ENCODE data around the gene GNPTAB.

Gene GNPTAB

DNA sequence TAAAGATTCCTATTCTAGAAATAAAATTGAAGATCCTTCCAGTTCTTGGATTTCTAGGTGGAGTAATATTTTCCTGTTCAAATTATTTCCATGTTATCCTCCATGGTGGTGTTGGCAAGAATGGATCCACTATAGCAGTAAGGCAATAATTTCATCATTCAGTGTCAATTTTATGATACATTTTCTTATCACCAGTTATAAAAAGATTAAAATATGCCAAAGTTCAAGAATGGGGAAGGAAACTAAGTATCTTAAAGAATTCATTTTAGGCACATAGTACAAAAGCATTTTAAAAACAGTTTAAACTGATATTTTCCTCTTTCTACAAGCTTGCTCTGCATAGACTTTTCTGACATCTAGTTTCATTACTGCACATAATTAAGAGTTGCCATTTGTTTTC lies 110.6 kb downstream of the GNPTAB start:
- Histone ChIP-seq H2BK120ac (ENCODE audit: low read depth, low read length) (no peak overlapping the region), H3K4me3 (ENCODE audit: insufficient read depth in 1 of 2, low read depth in 1 of 2, low read length in 2 of 2) (no peak overlapping the region), H3K18ac (ENCODE audit: low read depth in 1 of 2, low read length in 2 of 2) (no peak overlapping the region), H3K27ac (ENCODE audit: low read length, poor library complexity, severe bottlenecking) (no peak overlapping the region), H3K9ac (ENCODE audit: low read length) (no peak overlapping the region), H3K9me3 (ENCODE audit: control insufficient read depth, low read length) (no peaks in the 10 kb centered on the region), H3K36me3 (ENCODE audit: control insufficient read depth in 1 of 2, insufficient read depth in 2 of 2, low read depth in 1 of 2, low read length in 2 of 2) (peaks cover 0 to 32% of the 10 kb centered on the region in 2 experiments), H3K4me1 (ENCODE audit: control insufficient read depth, insufficient read depth, low read depth, low read length) (no peaks in the 10 kb centered on the region), H2AK5ac (ENCODE audit: low read length, severe bottlenecking) (no peak overlapping the region), H3K79me1 (replicated peaks; ENCODE audit: low read length, poor library complexity, severe bottlenecking) (peaks cover 3% of the 10 kb centered on the region), H4K8ac (ENCODE audit: low read length) (no peak overlapping the region), H3K4me2 (ENCODE audit: low read length, poor library complexity, severe bottlenecking) (no peak overlapping the region), H2BK5ac (ENCODE audit: low read depth, low read length, poor library complexity, severe bottlenecking) (no peak overlapping the region), H3K4ac (ENCODE audit: low read depth in 1 of 2, low read length in 2 of 2) (no peak overlapping the region), H2BK15ac (ENCODE audit: low read depth, poor library complexity, severe bottlenecking) (no peak overlapping the region), H3K14ac (ENCODE audit: low read length in 2 of 2) (no peak overlapping the region), H3K23ac (ENCODE audit: low read length in 2 of 2) (no peak overlapping the region), H2BK12ac (ENCODE audit: low read length in 2 of 2) (no peak overlapping the region), H3K27me3 (ENCODE audit: control insufficient read depth in 1 of 2, insufficient read depth in 1 of 2, low read length in 2 of 2) (no peaks in the 10 kb centered on the region), H2AFZ (ENCODE audit: low read depth, low read length) (no peak overlapping the region), H4K91ac (ENCODE audit: low read length) (no peak overlapping the region)
- DNase-seq: no peak

DNA sequence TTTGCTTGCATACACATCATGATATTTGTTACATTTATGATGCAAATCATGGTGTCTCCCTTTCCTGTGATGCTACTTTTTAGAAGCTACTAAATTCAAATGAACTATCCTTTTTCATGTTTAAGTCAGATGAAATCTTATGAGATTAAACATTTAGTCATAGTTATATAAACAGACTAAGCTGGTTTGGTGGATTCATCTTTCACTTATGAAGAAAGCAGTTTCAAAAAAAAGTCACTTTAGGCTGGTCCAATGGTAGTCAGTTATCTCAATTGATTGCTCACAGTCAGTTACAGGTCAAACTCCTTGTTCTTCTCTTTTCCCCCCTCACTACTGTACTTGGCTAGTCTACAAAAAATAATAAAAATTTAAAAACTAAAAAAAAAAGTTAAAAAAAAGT lies 111.2 kb downstream of the GNPTAB start:
- no peak overlapping the region for H3K23ac ChIP-seq (ENCODE audit: low read length in 2 of 2)
- no peak overlapping the region for H3K4me3 ChIP-seq (ENCODE audit: insufficient read depth in 1 of 2, low read depth in 1 of 2, low read length in 2 of 2)
- H3K18ac ChIP-seq (ENCODE audit: low read depth in 1 of 2, low read length in 2 of 2): no peak overlapping the region
- no peaks in the 10 kb centered on the region for H3K4me1 ChIP-seq (ENCODE audit: control insufficient read depth, insufficient read depth, low read depth, low read length)
- H4K8ac ChIP-seq (ENCODE audit: low read length): no peak overlapping the region
- peaks cover 4% of the 10 kb centered on the region for H3K79me1 ChIP-seq (replicated peaks; ENCODE audit: low read length, poor library complexity, severe bottlenecking)
- H2BK12ac ChIP-seq (ENCODE audit: low read length in 2 of 2): no peak overlapping the region
- H2BK5ac ChIP-seq (ENCODE audit: low read depth, low read length, poor library complexity, severe bottlenecking): no peak overlapping the region
- no peak overlapping the region for H2AFZ ChIP-seq (ENCODE audit: low read depth, low read length)
- H3K9me3 ChIP-seq (ENCODE audit: control insufficient read depth, low read length): no peaks in the 10 kb centered on the region
- H3K4ac ChIP-seq (ENCODE audit: low read depth in 1 of 2, low read length in 2 of 2): no peak overlapping the region
- H3K36me3 ChIP-seq (ENCODE audit: control insufficient read depth in 1 of 2, insufficient read depth in 2 of 2, low read depth in 1 of 2, low read length in 2 of 2): peaks cover 0 to 26% of the 10 kb centered on the region in 2 experiments
- H3K27me3 ChIP-seq (ENCODE audit: control insufficient read depth in 1 of 2, insufficient read depth in 1 of 2, low read length in 2 of 2): no peaks in the 10 kb centered on the region
- no peak overlapping the region for H4K91ac ChIP-seq (ENCODE audit: low read length)
- H3K14ac ChIP-seq (ENCODE audit: low read length in 2 of 2): no peak overlapping the region
- no peak for DNase-seq
- no peak overlapping the region for H3K9ac ChIP-seq (ENCODE audit: low read length)
- H2AK5ac ChIP-seq (ENCODE audit: low read length, severe bottlenecking): no peak overlapping the region
- no peak overlapping the region for H2BK15ac ChIP-seq (ENCODE audit: low read depth, poor library complexity, severe bottlenecking)
- no peak overlapping the region for H2BK120ac ChIP-seq (ENCODE audit: low read depth, low read length)
- H3K27ac ChIP-seq (ENCODE audit: low read length, poor library complexity, severe bottlenecking): no peak overlapping the region
- H3K4me2 ChIP-seq (ENCODE audit: low read length, poor library complexity, severe bottlenecking): no peak overlapping the region

DNA sequence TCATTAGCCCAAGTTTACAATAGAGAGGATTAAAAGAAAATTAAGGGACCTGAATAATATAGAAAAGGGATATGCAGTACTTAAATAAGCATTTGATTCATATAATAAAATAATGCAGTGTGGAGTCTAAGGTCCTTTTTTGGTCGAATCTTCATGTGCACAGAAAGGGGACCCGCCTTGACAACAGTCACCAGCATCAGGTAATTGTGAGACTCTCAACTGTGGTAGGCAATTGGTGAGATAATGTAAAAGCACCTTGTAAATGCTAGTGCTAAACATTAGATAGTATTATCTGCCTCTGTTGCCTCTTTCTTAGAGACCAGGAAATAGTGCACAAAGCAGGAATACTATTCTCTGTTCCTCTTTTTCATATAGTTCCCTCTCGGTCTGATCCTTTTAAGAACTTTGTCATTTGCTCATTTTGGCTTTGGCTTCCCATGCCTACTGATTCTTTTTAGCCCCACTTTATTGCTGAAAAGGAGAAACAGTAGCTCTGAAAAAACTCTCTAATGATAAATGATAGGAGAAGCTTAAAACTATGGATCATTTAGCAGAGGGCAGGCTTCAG lies 115.8 kb downstream of the GNPTAB start:
- H3K9me3 ChIP-seq (ENCODE audit: control insufficient read depth, low read length): no peaks in the 10 kb centered on the region
- H3K14ac ChIP-seq (ENCODE audit: low read length in 2 of 2): no peak overlapping the region
- no peak overlapping the region for H3K4me3 ChIP-seq (ENCODE audit: insufficient read depth in 1 of 2, low read depth in 1 of 2, low read length in 2 of 2)
- no peak overlapping the region for H4K91ac ChIP-seq (ENCODE audit: low read length)
- no peak overlapping the region for H2BK120ac ChIP-seq (ENCODE audit: low read depth, low read length)
- no peak overlapping the region for H2BK5ac ChIP-seq (ENCODE audit: low read depth, low read length, poor library complexity, severe bottlenecking)
- no peak overlapping the region for H3K18ac ChIP-seq (ENCODE audit: low read depth in 1 of 2, low read length in 2 of 2)
- H3K4me1 ChIP-seq (ENCODE audit: control insufficient read depth, insufficient read depth, low read depth, low read length): peaks cover 4% of the 10 kb centered on the region
- no peak overlapping the region for H2BK12ac ChIP-seq (ENCODE audit: low read length in 2 of 2)
- H2AK5ac ChIP-seq (ENCODE audit: low read length, severe bottlenecking): no peak overlapping the region
- no peak for DNase-seq
- H3K36me3 ChIP-seq (ENCODE audit: control insufficient read depth in 1 of 2, insufficient read depth in 2 of 2, low read depth in 1 of 2, low read length in 2 of 2): peaks cover 0 to 3% of the 10 kb centered on the region in 2 experiments
- H3K4me2 ChIP-seq (ENCODE audit: low read length, poor library complexity, severe bottlenecking): no peak overlapping the region
- 97% methylated on average over 3 of the region's 3 CpGs for WGBS
- no peak overlapping the region for H3K4ac ChIP-seq (ENCODE audit: low read depth in 1 of 2, low read length in 2 of 2)
- no peak overlapping the region for H3K9ac ChIP-seq (ENCODE audit: low read length)
- H2AFZ ChIP-seq (ENCODE audit: low read depth, low read length): no peak overlapping the region
- H3K27ac ChIP-seq (ENCODE audit: low read length, poor library complexity, severe bottlenecking): no peak overlapping the region
- no peak overlapping the region for H3K23ac ChIP-seq (ENCODE audit: low read length in 2 of 2)
- no peaks in the 10 kb centered on the region for H3K27me3 ChIP-seq (ENCODE audit: control insufficient read depth in 1 of 2, insufficient read depth in 1 of 2, low read length in 2 of 2)
- peaks cover 12% of the 10 kb centered on the region for H3K79me1 ChIP-seq (replicated peaks; ENCODE audit: low read length, poor library complexity, severe bottlenecking)
- H2BK15ac ChIP-seq (ENCODE audit: low read depth, poor library complexity, severe bottlenecking): no peak overlapping the region
- H4K8ac ChIP-seq (ENCODE audit: low read length): no peak overlapping the region

DNA sequence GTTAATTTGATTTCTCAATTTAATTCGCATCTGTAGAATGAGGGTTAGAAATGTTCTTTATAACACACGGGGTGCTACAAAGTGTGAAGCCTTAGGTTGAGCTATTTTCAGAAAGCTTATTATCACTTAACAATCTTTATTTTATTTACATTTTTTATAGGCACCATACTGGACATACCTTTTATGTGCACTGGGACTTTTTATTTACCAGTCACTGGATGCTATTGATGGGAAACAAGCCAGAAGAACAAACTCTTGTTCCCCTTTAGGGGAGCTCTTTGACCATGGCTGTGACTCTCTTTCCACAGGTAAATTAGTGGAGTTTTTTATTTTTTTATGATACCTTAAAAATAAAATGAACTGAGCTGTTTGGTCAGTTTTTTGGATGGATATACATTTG lies 116.8 kb downstream of the GNPTAB start:
- WGBS: no CpG with 5 or more reads among the region's 2 CpGs
- H2AK5ac ChIP-seq (ENCODE audit: low read length, severe bottlenecking): no peak overlapping the region
- no peak overlapping the region for H2BK15ac ChIP-seq (ENCODE audit: low read depth, poor library complexity, severe bottlenecking)
- H2AFZ ChIP-seq (ENCODE audit: low read depth, low read length): no peak overlapping the region
- H3K4me3 ChIP-seq (ENCODE audit: insufficient read depth in 1 of 2, low read depth in 1 of 2, low read length in 2 of 2): no peak overlapping the region
- no peak overlapping the region for H4K8ac ChIP-seq (ENCODE audit: low read length)
- DNase-seq: no peak
- no peak overlapping the region for H2BK5ac ChIP-seq (ENCODE audit: low read depth, low read length, poor library complexity, severe bottlenecking)
- no peaks in the 10 kb centered on the region for H3K27me3 ChIP-seq (ENCODE audit: control insufficient read depth in 1 of 2, insufficient read depth in 1 of 2, low read length in 2 of 2)
- no peak overlapping the region for H3K4ac ChIP-seq (ENCODE audit: low read depth in 1 of 2, low read length in 2 of 2)
- no peak overlapping the region for H3K23ac ChIP-seq (ENCODE audit: low read length in 2 of 2)
- H3K4me1 ChIP-seq (ENCODE audit: control insufficient read depth, insufficient read depth, low read depth, low read length): peaks cover 4% of the 10 kb centered on the region
- H2BK12ac ChIP-seq (ENCODE audit: low read length in 2 of 2): no peak overlapping the region
- H3K79me1 ChIP-seq (replicated peaks; ENCODE audit: low read length, poor library complexity, severe bottlenecking): peaks cover 18% of the 10 kb centered on the region
- H3K9ac ChIP-seq (ENCODE audit: low read length): peak overlapping the region; percentile 76
- no peak overlapping the region for H3K4me2 ChIP-seq (ENCODE audit: low read length, poor library complexity, severe bottlenecking)
- H3K18ac ChIP-seq (ENCODE audit: low read depth in 1 of 2, low read length in 2 of 2): no peak overlapping the region
- H2BK120ac ChIP-seq (ENCODE audit: low read depth, low read length): no peak overlapping the region
- peaks cover 0 to 3% of the 10 kb centered on the region in 2 experiments for H3K36me3 ChIP-seq (ENCODE audit: control insufficient read depth in 1 of 2, insufficient read depth in 2 of 2, low read depth in 1 of 2, low read length in 2 of 2)
- H4K91ac ChIP-seq (ENCODE audit: low read length): no peak overlapping the region
- H3K9me3 ChIP-seq (ENCODE audit: control insufficient read depth, low read length): no peaks in the 10 kb centered on the region
- H3K27ac ChIP-seq (ENCODE audit: low read length, poor library complexity, severe bottlenecking): no peak overlapping the region
- H3K14ac ChIP-seq (ENCODE audit: low read length in 2 of 2): no peak overlapping the region
